ENCODE data around the gene KDM5C.

- TF ChIP-seq CTCF (IDR thresholded peaks at IDR 0.05) (no peak), POLR2A (IDR thresholded peaks at IDR 0.05) (no peak), POLR2AphosphoS5 (IDR thresholded peaks at IDR 0.05) (no peak), EP300 (IDR thresholded peaks at IDR 0.05) (no peak)
These were observed 10.6 kb upstream of the KDM5C start for GRCh38 chrX:53235566-53235965.
